GM12873 (cell line): Measurements from ENCODE around the gene MRPL40.

Source experiments
- TF ChIP-seq, protein P1 (sequence below): IDR thresholded peaks from 2 replicates; pipeline ENCODE4 v1.5.1; 2012; ENCODE audit warnings: low read depth, mild to moderate bottlenecking, moderate library complexity, low read length, control low read depth; ENCODE audit not compliant: insufficient read depth; ENCODE audit errors: missing control alignments

The MRPL40 gene

DNA sequence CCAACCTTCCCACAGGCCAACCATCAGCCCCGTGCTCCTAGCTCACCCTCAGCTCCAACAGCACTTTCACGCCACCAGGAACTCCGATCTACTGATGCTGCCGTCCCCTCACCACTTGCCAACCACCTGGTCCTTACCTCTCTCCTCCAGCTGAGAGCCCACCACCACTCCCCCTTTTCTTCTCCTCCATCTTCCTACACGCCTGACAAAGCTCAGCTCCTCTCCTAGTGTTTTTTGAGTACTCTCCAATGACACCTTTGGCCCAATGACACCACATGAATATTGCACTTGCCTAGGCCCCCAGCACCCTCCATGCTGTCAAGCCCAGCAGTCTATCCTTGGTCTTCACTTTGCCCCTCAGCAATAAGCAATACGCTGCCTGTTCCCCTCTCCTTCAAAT, 31.5 kb upstream of the MRPL40 start:
- TF ChIP-seq, protein P1, sequence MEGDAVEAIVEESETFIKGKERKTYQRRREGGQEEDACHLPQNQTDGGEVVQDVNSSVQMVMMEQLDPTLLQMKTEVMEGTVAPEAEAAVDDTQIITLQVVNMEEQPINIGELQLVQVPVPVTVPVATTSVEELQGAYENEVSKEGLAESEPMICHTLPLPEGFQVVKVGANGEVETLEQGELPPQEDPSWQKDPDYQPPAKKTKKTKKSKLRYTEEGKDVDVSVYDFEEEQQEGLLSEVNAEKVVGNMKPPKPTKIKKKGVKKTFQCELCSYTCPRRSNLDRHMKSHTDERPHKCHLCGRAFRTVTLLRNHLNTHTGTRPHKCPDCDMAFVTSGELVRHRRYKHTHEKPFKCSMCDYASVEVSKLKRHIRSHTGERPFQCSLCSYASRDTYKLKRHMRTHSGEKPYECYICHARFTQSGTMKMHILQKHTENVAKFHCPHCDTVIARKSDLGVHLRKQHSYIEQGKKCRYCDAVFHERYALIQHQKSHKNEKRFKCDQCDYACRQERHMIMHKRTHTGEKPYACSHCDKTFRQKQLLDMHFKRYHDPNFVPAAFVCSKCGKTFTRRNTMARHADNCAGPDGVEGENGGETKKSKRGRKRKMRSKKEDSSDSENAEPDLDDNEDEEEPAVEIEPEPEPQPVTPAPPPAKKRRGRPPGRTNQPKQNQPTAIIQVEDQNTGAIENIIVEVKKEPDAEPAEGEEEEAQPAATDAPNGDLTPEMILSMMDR: no peak

DNA sequence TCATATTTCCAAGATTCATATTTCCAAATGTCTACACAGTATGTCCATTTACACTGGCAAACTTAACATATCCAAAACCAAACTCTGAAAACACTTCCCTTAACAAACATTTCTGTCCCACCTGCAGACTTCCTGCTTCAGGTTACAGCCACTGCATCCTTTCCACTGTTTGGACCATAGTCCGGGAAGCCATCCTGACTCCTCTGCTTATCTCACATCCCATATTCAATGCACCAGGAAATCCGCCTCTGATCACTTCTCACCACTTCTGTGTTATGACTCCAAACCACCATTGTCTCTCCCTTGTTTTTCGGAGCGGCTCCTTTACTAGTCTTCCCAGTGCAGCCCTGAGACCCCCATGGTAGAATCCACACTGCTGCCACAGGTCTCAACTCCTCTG, 30.9 kb upstream of the MRPL40 start:
- TF ChIP-seq, protein P1: no peak

DNA sequence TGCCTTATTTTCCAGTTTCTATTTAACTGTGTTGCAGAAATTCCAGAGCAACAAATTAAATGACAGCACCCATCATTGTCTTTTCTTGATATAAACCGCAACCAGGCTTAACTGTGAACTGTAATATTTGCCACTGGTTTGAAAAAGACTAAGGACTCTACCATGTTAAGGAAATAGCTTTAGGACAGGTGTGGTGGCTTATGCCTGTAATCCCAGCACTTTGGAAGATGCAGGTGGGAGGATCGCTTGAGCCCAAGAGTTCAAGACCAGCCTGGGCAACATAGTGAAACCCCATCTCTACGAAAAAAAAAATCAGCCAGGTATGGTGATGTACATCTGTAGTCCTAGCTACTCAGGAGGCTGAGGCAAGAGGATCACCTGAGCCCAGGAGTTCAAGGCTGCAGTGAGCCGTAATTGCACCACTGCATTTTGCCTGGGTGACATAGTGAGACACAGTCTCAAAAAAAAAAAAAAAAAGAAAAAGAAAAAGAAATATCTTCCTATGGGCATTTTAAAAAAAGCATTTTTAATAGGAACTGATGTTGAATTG, 29.6 kb upstream of the MRPL40 start:
- TF ChIP-seq, protein P1: no peak

DNA sequence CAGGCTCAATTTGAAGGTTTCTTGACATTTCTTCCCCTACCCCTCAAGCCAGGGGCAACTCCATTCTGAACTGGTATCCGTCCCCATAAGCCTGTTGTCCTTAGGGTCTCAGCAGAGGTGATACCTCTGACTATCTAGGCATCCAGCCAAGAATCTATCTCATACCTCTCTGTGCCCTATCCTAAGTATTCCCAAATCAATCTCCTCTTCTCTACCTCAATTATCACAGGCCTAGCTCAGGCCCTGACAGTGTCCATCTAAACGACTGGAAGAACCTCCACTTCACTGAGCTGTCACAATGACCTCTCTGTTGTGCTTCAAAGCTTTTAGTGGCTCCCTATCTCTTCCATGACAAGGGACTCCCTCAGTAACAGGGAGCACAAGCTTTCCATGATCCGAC, 27.7 kb upstream of the MRPL40 start:
- TF ChIP-seq, protein P1: no peak

DNA sequence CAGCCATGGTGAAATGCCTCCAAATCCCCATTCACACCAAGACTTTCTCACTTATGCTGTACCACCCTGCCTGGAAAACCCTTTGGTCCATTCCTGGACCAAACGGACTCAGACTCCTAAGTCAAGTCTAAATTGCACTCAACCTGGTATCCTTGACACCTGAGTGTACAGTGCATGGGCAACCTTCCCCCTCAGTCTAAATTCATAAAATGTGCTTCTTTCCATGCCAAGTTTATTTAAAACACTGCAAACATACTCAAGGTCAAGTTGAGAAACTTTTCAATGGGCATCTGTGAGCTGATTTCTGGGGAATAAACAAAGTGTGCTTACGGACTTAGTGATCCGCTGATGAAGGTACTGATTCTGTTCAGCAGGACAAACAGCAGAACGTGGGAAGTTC, 27.2 kb upstream of the MRPL40 start:
- TF ChIP-seq, protein P1: no peak

DNA sequence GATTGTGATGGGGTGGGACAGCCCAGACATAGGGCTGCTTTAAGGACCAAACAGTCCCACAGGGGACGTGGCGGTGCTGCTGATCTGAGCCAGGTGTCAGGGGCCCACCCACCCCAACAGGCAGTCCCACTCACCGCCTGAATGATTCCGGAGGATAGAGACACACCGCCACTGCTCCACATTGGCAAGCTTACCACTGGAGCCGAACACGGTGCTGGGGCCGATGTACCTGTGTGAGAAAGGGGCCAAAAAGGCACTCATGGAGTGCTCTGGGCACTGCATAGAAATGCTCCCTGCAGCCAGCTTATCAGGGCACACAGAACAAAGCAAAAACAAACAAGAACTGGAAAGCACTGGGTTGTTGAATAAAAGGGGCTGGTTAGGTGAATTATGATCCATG, 26.7 kb upstream of the MRPL40 start:
- TF ChIP-seq, protein P1: no peak

DNA sequence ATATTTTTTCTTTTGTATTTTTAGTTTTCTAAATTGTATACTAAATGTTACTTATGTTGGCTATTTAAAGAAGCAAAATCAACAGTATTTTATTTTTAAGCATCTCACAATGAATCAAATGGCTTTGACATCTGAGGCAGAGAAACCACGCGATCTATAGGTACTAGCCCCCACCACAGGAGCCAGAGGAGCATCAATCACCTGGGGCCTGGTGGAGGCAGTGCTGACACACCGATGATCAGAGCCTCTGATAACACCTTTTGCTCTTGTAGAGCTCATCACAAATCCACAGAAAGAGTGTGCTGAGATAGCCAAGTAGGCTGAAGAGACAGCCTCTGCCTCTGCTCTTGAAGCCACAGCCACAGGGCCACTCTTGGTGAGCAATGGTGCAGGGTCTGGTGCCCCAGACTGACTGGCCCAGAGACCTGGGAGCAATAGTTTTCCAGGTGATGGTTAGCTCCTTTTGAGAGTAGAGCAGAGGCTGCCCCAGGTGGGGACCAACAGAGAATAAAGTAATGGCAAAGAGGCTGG, 26.0 kb upstream of the MRPL40 start:
- TF ChIP-seq, protein P1: no peak
